Stimulated activated CD8-positive, alpha-beta memory T cell treated with anti-CD3 and anti-CD28 coated beads, Interleukin-7, amount 100 ng/mL, for 48 hours (primary cell): ENCODE results near the gene TCN2.
"Not testable (repeated sequence)": the region's sequence is repeated elsewhere in the genome, so short reads cannot be mapped to it uniquely, and the experiment has no call there.

Experiments used
- DNase-seq, 2 donors: peaks; one replicate each; pipeline ENCODE4 v3.0.0-alpha.2; 2020; ENCODE audit warnings: low read depth in 1 of 2; ENCODE audit errors: extremely low read depth in 1 of 2

Gene TCN2

DNA sequence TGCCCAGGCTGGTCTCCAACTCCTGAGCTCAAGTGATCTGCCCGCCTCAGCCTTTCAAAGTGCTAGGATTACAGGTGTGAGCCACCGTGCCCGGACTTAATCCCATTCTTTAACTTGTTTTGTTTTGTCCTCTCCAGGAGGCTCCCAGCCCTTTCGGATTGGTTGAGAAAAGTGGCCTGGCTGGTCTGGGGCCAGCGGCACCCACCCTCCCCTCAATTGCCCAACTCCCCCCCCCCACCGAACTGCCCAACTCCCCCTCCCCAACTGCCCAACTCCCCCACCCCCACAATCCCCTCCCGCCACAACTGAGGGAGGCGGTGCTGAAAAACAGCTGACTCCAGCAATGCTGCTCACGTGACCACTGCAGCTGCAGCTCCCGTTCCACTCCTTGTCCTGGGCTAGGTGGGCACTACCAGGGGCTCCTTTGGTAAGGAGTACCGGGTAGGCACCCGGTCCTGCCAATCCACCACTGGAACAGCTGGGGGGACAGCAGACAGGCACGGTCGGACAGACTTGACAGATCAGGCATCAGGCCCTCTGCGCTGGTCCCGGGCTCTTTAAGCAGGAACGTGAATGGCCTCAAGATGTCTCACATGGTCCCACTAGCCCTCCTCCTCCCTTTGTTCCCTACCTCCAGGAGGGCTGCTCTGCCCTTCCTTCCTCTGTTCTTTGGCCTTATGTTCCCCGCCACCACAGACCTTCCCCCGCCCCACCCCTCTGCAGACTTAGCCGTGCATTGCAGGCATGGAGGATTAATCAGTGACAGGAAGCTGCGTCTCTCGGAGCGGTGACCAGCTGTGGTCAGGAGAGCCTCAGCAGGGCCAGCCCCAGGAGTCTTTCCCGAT lies at the start of gene TCN2:
Gene TCN2 (plus strand): TSS at position 720 of the 845 bp plus-strand sequence. CDS start 158 bp downstream, outside the sequence.
- peak in 1 of 2 donors; percentile 27 for DNase-seq

DNA sequence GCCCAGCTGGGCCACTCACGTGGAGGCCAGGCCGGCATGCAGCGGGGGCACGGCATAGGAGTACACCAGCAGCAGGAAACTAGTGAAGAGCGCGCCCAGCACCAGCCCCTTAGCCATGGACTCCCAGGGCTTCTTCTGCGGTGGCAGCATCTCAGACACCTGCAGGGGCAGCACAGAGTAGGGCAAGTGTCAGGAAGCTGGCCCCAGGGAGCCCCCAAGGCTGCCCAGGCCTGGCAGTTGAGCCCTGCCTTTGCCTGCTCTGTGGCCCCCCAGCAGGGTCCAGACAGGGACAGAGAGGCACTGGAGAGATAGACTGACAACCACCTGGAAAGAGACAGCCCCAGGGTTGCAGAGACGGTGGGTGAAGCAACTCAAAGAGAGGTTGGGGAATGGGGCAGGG lies 49.7 kb upstream of the TCN2 start:
- DNase-seq: no peak

DNA sequence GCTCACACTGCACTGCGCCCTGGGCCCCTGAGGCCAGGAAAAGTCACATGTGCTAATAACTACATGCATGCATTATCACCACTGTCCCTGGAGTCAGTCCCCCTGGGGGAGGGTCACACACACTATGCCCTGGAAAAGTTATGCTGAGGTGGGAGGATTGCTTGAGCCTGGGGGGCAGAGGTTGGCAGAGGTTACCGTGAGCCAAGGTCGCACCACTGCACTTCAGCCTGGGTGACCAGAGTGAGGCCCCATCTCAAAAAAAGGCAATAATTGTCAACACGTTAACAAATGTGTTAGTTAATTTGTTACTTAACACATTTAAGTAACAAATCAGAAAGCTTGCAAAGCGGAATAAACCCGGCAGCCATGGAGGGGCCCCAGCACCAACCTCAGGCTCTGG lies 47.1 kb upstream of the TCN2 start:
- no peak for DNase-seq

DNA sequence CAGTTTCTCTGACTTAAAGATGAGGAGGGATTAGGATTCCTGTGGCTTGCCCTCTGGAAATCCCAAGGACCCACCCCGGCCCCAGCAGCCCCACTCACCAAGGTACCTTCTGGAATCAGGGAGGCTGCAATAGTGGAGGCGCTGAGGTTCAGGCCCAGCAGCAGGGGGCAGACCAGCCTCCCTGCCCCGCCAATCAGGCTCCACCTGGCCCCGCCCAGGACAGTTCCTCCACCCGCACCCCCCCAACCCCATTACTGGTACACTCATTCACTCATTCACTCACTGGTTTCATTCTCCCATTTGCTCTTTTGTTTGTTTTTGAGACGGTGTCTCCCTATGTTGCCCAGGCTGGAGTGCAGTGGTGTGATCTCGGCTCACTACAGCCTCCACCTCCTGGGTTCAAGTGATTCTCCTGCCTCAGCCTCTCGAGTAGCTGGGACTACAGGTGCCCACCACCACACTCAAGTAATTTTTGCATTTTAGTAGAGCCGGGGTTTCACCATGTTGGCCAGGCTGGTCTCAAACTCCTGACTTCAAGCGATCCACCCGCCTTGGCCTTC lies 46.3 kb upstream of the TCN2 start:
- peak in 1 of 2 donors; percentile 21 for DNase-seq

DNA sequence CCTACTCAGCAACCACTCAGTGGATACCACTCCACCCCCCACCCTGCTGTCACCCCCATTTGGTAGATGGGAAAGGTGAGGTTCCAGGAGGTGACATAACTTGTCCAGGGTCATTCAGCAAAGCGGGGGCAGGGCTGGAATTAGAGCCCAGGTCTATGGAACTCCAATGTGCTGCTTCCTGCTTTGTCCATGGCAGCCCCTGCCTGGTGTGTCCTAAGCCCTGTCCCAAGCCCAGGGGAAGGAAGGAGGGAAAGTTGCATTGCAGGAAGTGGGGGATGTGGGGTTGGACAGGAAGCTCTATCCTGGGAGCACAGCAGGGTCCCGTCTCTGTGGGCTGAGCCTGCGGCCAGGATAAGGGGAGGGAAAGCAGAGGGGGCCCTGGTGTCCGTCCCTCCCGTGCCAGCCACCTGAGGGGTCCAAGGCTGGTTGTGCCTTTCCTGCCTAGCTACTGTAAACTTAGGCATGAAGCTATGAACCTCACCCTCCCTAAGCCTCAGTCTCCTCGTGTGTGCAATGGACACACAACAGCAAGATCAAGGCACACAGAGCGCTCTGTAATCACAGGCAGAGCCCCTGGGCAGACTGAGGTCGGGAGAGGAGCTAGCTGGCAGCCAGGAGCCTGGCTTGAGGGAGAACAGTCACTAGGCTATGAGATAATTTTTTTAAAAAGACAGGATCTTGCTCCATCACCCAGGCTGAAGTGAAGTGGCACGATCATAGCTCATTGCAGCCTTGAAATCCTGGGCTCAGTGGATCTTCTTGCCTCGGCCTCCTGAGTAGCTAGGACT lies 45.4 kb upstream of the TCN2 start:
- DNase-seq: no peak

DNA sequence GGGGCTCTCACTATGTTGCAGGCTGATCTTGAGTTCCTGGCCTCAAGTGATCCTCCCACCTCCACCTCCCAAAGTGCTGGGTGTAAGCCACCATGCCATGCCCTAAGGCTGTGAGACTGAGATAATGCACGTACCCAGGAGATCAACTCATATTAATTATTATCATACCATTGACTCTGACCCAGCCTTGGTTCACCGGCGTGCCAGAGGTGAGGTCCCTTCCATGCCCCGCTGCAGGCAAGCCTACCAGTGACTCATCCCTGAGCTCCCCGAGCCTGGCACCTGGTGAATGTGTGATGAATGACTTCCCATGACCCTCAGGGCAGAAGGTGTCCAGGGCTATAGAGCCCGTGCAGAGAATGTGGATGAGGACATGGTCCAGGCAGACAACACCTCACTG lies 44.6 kb upstream of the TCN2 start:
- no peak for DNase-seq

DNA sequence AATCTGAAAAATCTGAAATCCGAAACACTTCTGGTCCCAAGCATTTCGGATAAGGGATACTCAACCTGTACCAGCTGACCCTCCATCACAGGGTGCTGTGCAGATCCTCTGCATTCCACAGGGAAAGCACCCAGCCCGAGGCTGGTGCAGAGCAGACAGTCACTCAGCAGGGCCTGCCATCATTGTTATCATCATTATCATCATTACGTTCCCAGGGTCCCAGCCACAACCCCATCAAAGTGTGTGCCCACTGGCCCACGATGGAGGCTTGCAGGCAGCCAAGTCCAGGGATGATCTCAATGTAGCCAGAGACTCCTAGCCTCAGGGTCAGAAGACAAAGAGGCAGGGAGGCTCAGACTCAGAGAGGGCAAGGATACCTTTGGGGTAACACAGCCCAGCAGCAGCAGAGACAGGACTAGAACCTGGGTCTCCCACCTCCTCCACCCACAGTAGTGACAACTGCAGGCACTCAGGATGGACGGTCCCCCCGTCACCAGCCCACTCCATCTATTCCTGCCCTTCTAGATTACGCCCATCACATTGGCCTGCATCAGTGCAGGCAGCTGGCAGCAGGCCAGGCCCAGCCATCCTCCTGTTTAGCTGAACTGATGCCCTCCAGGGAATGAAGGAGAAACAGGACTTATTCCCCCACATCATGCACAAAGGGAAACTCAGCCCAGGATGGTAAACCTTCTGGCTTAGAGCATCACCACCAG lies 42.8 kb upstream of the TCN2 start:
- DNase-seq: no peak

DNA sequence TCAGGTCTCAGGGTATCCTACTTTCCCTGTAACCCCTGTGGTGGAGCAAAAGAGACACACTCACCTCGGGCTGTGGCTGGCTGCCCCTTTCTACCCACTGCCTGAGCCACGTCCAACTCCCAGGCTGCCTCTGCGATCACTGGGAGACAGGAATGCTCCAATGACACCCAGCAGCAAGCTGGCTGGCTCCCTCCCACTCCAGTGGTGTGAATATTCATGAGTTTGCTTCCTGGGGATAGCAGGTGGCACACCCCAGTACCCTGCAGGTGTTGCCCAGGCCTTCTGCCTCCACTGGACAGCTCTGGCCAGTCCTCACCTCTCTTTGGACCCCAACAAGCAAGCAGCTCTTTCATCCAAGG lies 42.2 kb upstream of the TCN2 start:
- no peak for DNase-seq

DNA sequence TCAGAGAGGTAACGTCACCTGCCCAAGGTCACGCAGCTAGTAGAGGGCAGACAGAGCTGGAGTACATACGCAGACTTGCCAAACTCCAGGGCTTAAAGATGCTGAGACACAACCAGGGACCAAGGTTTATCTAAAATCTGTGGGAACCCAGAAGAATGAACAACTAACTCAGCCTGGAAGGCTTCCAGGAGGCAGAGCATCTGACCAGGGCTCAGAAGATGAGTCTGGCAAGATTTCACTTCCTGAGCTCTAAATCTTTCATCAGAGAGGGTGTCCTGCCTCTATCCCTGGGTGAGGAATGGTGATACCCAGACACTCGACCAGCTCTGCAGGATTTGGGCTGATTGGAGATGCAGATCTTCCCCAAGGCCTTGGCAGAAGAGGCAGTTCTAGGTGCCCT lies 41.6 kb upstream of the TCN2 start:
- DNase-seq: no peak

DNA sequence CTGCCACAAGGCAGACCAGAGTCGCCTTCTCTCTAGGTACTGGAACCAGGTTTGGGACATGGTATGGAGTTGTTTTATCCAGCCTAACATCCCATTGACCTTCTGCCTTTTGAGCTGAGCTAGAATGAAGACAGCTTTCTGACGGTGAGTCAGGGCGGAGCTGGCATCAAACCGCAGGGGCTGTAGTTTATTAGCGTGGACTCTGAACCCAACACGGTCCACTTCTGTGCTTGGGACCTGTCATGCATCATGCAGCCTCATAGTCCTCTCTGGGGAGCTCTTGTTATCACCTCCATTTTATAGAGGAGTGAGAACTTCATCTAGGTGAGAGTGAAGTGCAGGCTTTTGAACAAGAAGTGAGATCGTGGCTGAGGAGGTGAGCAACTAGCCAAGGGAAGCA lies 40.8 kb upstream of the TCN2 start:
- no peak for DNase-seq

DNA sequence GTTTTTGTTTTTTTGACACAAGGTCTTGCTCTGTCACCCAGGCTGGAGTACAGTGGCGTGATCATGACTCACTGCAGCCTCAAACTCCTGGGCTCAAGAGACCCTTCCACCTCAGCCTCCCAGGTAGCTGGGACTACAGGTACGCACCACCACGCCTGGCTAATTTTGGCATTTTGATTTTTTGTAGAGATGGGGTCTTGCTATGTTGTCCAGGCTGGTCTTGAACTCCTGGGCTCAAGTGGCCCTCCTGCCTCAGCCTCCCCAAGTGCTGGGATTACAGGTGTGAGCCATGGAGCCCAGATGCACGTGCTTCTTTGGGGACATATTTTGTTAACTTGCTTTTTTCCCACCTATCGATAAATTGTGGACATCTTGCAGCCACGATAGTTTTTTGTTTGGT lies 39.7 kb upstream of the TCN2 start:
- DNase-seq: not testable (repeated sequence)

DNA sequence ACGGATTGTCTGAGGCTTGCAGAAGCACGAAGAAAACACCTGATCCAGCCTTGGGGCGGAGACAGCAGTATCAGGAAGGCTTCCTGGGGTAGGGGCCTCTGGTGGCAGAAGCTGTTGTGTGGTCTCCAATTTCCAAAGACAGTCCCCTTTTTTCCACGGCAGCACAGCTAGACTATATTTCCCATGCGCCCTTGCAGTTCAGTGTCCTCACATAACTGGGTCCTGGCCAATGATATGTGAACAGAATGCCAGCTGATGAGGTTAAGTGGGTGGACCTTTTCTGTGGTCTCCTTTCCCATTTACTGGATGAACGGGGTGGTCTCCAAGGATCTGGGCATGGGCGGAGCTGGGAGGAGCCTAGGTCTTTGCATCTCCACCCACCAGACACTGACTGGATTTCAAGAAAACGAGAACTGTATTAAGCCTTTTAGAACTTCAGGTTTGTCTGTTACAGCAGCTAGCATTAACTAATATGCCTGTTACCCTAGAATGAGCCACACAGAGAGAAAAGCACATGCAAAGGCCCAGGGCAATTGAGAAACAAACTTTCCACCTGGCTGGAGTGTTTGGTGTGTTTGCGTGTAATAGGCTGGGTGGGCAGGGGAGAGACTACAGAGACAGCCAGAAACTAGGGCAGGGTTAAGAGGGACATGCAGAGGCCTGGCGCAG lies 38.7 kb upstream of the TCN2 start:
- DNase-seq: no peak

DNA sequence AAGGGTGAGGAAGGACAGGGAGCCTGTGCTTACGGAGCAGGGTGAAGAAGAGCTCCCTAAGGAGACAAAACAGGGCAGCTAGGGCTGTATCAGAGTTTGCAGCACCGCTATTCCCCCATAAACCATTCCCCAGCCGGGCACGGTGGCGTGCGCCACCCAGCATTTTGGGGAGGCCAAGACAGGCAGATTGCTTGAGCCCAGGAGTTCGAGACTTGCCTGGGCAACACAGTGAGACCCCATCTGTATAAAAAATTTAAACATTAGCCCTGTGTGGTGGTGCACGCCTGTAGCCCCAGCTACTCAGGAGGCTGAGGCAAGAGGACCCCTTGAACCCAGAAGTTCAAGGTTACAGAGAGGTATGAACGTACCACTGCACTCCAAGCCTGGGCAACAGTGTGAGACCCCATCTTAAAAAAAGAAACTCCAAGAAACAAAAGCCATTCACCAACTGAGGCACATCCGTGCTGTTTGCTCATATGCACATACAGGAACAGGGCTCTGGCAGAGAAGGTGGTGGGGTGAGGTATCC lies 37.2 kb upstream of the TCN2 start:
- DNase-seq: no peak

DNA sequence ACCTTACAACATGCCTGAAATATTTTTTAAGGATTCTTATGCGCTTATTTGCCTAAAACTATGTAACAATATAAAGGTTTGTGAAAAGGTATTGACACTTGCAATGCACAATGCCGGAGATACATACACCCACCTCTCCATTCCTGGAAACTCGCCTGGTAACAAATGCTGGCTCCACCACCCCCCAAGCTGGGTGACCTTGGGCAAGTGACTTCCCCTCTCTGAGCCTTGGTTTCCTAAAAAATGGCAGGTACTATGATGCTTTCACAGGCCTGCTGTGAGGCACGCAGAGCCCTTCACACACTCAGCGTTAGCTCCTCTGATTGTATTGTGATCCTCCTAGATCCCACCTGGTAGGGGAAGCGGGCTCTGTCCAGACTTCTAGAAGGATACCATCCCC lies 34.8 kb upstream of the TCN2 start:
- DNase-seq: no peak

DNA sequence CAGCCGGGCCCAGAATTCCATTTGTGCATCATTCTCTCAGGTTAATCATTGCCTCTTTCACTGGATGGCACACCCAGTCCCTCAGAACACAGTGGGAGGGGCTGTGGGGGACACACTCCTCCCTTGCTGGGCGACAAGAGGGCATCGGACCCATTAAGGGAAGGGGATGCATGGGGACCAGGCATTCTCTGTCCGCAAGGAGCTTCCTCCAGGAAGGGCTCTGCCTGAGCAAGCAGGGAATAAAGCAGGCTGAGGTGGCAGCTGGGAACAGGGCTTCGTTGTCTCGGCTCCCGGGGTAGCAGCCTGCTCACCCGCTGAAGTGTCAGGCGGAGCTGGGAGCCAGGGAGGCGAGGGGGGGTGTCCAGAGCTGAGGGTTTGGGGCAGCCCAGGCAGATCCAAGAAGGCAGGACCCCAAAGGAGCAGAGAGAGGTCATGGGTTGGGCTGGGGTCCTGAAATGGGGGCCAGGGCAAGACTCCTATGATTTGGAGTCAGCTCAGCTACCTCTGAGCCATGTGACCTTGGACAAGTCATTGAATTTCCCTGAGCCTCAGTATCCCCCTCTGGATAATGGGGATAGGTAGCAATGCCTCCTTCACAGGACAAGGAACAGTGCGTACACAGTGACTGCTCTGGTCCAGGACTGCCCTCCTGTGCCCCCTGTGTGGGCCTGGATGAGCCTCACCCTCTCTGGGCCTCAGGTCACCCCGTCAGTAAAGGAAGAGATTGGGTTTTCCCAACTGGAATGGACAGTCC lies 34.0 kb upstream of the TCN2 start:
- no peak for DNase-seq

DNA sequence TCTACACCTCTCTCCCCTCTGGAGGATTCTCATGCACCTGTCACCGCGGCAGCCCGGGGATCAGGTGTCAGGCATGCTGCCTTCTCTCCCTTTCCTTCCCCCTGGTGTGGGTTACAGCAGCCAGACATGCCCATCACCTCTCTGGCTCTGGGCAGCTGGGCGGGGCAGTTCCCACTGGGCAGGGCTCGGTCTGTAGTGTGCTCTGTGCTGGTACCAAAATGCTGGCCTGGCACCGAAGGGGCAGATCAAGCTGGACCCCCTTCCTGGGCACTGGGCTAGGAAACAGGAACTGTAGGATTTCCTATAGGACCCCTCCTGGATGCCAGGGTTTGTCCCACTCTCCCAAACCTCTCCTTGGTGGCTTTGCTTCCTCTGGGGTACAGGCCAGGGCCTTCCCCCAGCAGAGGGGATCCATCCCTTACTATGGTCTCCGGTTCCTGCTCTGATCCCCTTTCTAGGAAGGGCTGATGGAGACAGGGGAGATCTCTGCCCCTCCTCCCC lies 33.3 kb upstream of the TCN2 start:
- DNase-seq: no peak

DNA sequence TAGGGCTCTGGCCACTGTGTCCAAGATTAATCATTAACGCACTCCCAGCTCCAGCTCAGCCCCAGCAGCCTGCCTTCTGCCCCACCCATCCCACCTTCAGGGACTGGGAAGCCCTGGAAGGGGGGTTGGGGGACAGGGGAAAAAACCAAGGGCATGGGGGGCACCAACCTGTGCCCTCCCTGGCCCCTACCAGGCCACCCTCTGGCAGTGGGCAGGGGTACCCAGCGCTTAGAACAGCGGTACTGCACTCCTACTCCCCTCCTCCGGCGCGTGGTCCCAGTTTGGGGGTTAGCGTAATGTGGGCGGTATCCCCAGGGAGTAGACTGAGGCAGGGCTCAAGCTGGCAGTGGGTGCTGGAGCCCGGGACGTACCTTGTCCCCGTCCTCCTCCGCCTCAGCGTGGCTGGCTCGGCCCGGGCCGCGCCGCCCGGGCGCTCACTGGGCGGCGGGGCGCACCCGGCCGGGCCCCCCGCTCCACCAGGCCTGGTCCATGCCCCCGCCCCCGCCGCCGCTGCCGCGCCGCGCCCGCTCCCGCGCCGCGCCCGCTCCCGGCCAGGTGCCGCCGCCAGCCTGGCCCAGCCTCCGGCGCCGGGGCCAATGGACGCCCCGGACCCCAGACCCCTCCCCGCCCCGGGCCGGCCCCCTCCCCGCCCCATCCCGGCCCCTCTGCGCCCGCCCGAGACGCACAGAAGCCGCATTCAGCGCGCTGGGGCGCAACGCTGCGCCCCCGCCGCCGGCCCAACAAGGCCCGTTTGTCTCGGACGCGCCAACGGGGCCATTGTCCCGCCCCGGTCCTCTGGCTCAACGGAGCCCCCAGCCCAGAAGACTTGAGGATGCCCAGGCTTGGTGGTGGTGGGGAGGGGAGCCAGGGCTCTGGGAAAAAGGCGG lies 32.6 kb upstream of the TCN2 start, which contains the start of gene GAL3ST1:
Gene GAL3ST1 (minus strand): TSS at position 571 of the 887 bp plus-strand sequence. CDS start 17,273 bp downstream, outside the sequence.
- no peak for DNase-seq

DNA sequence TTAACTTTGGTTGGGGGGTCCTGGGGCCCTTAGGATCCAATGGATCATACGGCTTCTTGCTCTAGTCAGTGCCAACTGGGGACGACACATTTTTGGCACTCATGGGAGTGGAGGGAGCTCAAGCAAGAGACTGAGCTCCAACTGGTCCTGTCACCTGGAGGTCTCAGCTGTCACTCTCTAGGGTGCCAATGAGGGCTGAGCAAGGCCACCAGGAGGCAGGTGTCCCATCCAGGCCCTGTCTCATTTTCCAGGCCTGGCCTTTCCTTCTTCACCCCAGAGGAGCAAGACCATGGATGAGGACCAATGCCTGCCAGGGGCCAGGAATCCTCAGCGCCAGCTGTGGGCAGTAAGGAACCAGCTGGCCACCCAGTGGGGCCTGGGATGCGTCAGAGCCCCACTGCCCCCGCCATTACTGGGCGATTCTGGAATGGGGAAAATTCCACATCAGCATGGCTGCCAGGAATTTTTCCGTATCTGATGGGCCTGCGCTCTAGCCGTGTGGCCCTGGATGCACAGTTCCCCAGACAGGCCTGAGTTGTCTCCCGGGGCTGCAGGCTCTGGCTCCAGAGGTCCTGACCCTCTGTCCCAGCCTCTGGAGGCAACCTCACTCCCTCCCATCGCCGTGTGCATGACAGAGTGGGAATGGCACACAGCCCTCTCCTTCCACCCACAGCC lies 31.8 kb upstream of the TCN2 start:
- no peak for DNase-seq
